Measurements from ENCODE around the gene BMF.

Gene BMF

GRCh38 chr15:40065166-40065565 is 43.5 kb downstream of the BMF start:
- no peak for DNase-seq (ENCODE audit: low spot score)

- DNase-seq (ENCODE audit: low spot score) = peak; percentile 31
These were observed 44.3 kb downstream of the BMF start for GRCh38 chr15:40064231-40064894.

GRCh38 chr15:40063563-40064011 is 45.1 kb downstream of the BMF start:
- DNase-seq (ENCODE audit: low spot score) = peak; percentile 42

GRCh38 chr15:40062816-40063562 is 45.7 kb downstream of the BMF start:
- peak; percentile 19 for DNase-seq (ENCODE audit: low spot score)

- no peak for DNase-seq (ENCODE audit: low spot score)
These were observed 47.3 kb downstream of the BMF start for GRCh38 chr15:40061212-40061901.

- no peak for DNase-seq (ENCODE audit: low spot score)
These were observed 48.3 kb downstream of the BMF start for GRCh38 chr15:40060236-40060961.

- DNase-seq (ENCODE audit: low spot score) = no peak
These were observed 48.9 kb downstream of the BMF start for GRCh38 chr15:40059821-40060220.

- no peak for DNase-seq (ENCODE audit: low spot score)
These were observed 50.1 kb downstream of the BMF start for GRCh38 chr15:40058476-40059140.

GRCh38 chr15:40055576-40056293 is 52.9 kb downstream of the BMF start:
- no peak for DNase-seq (ENCODE audit: low spot score)

GRCh38 chr15:40054855-40055575 is 53.7 kb downstream of the BMF start:
- DNase-seq (ENCODE audit: low spot score) = no peak

GRCh38 chr15:40054605-40054854 is 54.1 kb downstream of the BMF start:
- no peak for DNase-seq (ENCODE audit: low spot score)

- no peak for DNase-seq (ENCODE audit: low spot score)
These were observed 54.7 kb downstream of the BMF start for GRCh38 chr15:40053831-40054604.

GRCh38 chr15:40053079-40053830 is 55.4 kb downstream of the BMF start:
- no peak for DNase-seq (ENCODE audit: low spot score)

- no peak for DNase-seq (ENCODE audit: low spot score)
These were observed 56.1 kb downstream of the BMF start for GRCh38 chr15:40052604-40053003.

GRCh38 chr15:40051616-40052415 is 56.9 kb downstream of the BMF start:
- DNase-seq (ENCODE audit: low spot score) = no peak

- no peak for DNase-seq (ENCODE audit: low spot score)
These were observed 57.8 kb downstream of the BMF start for GRCh38 chr15:40050788-40051470.

- DNase-seq (ENCODE audit: low spot score) = no peak
These were observed 59.7 kb downstream of the BMF start for GRCh38 chr15:40048926-40049475.
